C4-2B (cell line): ENCODE data around the gene LGALS12.
"Not testable (repeated sequence)": the region's sequence is repeated elsewhere in the genome, so short reads cannot be mapped to it uniquely, and the experiment has no call there.

Experiments
- H3K27ac ChIP-seq: fragments of 450-650 bp; 2 replicates; pipeline ENCODE4 v1.5.1; 2017
- CTCF ChIP-seq: fragments of 450-650 bp; conservative IDR thresholded peaks from 2 replicates; pipeline ENCODE4 v1.5.1; 2017; ENCODE audit warnings: mild to moderate bottlenecking
- ZFX ChIP-seq: fragments of 450-650 bp; IDR thresholded peaks from 2 replicates; pipeline ENCODE4 v1.6.1; 2017

Gene LGALS12

DNA sequence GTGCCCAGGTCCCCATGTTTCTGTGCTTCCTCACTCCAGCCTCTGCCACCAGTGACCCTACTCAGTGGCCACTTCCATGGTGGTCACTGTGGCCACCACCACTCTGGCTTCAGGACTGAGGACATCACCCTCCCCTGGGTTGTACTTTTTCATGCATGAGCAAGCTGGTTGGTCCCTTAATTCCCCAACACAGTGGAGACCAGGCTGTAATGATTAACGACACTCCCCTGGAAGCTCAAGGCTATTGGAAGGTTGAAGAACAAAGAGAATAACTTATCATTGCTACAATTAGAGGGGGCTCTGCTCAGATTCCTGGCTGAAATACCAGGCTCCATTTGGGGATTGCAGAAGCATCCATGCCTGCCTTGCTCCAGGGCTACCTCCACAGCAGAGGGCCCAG, 41.2 kb downstream of the LGALS12 start:
- TF ChIP-seq CTCF (no peak), ZFX (no peak)

DNA sequence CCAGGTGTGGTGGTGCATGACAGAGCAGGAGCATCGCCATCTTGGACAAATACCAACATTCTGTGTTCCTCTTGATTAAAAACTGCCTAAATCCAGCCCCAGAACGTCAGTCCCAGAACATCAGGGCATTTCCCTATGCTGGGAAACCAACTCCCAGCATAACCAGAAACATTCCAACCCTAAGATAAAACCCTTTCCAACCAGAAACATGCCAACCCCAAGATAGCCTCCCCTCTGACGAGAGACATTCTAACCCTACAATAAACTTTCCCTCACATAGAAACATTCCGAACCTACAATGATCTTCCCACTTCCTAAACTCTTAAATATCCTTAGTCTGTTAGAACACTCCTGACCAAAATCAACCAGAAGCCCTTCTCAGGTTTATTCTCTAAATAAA, 42.3 kb downstream of the LGALS12 start:
- no peak for TF ChIP-seq CTCF
- TF ChIP-seq ZFX = no peak
- H3K27ac ChIP-seq = no peak overlapping the region

More for the DNA sequence above, 41.2 kb downstream of the LGALS12 start:
- H3K27ac ChIP-seq = no peak overlapping the region

GRCh38 chr11:63549411-63549810, 43.5 kb downstream of the LGALS12 start:
- TF ChIP-seq ZFX (no peak), CTCF (no peak)
- H3K27ac ChIP-seq = no peak overlapping the region

- H3K27ac ChIP-seq = not testable (repeated sequence)
Measured at GRCh38 chr11:63550156-63550700, 44.3 kb downstream of the LGALS12 start.

- H3K27ac ChIP-seq = no peak overlapping the region
- TF ChIP-seq CTCF (no peak), ZFX (no peak)
Measured at GRCh38 chr11:63551091-63551888, 45.4 kb downstream of the LGALS12 start.

DNA sequence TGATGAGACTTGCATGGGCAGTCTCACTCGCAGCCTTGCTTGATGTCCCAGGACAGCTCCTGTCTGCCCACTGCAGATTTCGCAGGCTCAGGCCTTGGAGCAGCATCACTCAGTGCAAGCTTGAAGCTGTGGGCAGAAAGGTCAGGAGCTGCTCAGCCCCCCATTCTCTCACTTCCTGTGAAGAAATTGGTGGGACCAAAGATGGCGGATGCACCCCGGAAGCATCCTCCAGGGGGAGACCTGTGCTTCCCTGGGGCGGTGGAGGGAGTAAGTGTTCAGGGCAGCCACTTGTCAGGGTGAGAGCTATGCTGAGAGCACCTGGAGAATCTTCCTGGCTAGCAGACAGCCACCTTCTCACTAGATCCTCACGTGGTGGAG, 46.0 kb downstream of the LGALS12 start:
- H3K27ac ChIP-seq = no peak overlapping the region
- TF ChIP-seq ZFX = no peak
- no peak for TF ChIP-seq CTCF

DNA sequence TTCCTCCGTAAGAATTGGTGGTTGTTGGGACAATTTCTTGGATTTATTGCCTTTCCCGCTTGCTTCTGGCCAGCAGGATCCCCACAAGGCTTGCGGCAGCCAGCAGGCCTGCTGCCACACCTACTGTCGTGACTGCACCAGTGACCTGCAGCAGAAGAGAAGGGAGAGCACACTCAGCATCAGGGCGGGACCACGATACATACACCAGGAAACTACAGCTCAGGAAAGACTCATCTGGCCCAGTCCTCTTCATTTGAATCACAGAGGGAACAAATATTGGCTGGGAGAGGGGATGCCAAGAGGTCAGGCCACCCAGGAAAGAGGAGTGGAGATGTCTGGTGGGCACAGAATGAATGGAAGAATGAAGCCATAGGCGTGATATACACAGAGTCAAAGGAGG, 47.0 kb downstream of the LGALS12 start:
- H3K27ac ChIP-seq = no peak overlapping the region
- no peak for TF ChIP-seq ZFX
- TF ChIP-seq CTCF = no peak

DNA sequence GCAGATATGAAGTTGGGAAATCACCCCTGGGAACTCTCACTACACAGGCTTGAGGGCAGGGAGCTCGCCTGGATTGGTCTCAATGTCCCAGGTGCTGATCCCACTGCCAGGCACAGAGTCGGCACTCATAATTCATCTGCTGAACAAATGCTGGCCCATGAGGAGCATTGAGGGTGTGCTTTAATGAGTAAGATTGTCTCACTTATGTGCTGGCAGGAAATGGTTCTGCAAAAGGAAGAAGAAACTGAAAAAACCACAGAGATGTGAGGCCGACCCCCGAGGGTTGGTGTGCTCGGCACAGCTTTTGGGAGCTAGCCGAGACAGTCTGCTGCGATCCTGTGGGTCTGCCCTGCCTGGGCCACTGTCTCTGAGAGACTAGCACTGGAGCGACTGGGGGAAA, 47.9 kb downstream of the LGALS12 start:
- TF ChIP-seq ZFX = no peak
- TF ChIP-seq CTCF = no peak
- H3K27ac ChIP-seq = no peak overlapping the region
